Stomach smooth muscle (tissue), 2 donors: Measurements from ENCODE around the gene SOX1.

Experiments used
- H3K27ac ChIP-seq: one replicate; pipeline ENCODE4 v1.7.0; 2013; ENCODE audit warnings: mild to moderate bottlenecking, low read length, inconsistent platforms
- H3K27me3 ChIP-seq, 2 donors: one replicate each; pipeline ENCODE4 v1.7.0; 2013; ENCODE audit warnings: low read length in 2 of 2; ENCODE audit not compliant: insufficient read depth in 2 of 2, control insufficient read depth in 1 of 2
- H3K36me3 ChIP-seq, 2 donors: one replicate each; pipeline ENCODE4 v1.7.0; 2013; ENCODE audit warnings: low read length in 2 of 2; ENCODE audit not compliant: control insufficient read depth in 2 of 2, insufficient read depth in 2 of 2
- H3K4me1 ChIP-seq: one replicate; pipeline ENCODE4 v1.7.0; 2013; ENCODE audit warnings: low read length; ENCODE audit not compliant: control insufficient read depth, insufficient read depth
- H3K4me3 ChIP-seq, 2 donors: one replicate each; pipeline ENCODE4 v1.7.0; 2013; ENCODE audit warnings: low read length in 2 of 2
- H3K9ac ChIP-seq, 2 donors: one replicate each; pipeline ENCODE4 v1.7.0; 2013; ENCODE audit warnings: low read length in 2 of 2, mild to moderate bottlenecking in 1 of 2
- H3K9me3 ChIP-seq, 2 donors: one replicate each; pipeline ENCODE4 v1.7.0; 2013; ENCODE audit warnings: low read length in 2 of 2; ENCODE audit not compliant: control insufficient read depth in 2 of 2
- donor health status: healthy.
- donor health status: Pancreatic carcinoma.

SOX1 gene

GRCh38 chr13:112073245-112074138 lies 6.5 kb downstream of the SOX1 start:
- Histone ChIP-seq H3K27ac (no peak overlapping the region), H3K36me3 (no peaks in the 10 kb centered on the region), H3K9me3 (no peaks in the 10 kb centered on the region), H3K9ac (no peak overlapping the region), H3K4me1 (peaks cover 18% of the 10 kb centered on the region), H3K27me3 (peaks cover 59 to 92% of the 10 kb centered on the region in 2 donors), H3K4me3 (peak overlapping the region in 1 of 2 donors; percentile 15)

DNA sequence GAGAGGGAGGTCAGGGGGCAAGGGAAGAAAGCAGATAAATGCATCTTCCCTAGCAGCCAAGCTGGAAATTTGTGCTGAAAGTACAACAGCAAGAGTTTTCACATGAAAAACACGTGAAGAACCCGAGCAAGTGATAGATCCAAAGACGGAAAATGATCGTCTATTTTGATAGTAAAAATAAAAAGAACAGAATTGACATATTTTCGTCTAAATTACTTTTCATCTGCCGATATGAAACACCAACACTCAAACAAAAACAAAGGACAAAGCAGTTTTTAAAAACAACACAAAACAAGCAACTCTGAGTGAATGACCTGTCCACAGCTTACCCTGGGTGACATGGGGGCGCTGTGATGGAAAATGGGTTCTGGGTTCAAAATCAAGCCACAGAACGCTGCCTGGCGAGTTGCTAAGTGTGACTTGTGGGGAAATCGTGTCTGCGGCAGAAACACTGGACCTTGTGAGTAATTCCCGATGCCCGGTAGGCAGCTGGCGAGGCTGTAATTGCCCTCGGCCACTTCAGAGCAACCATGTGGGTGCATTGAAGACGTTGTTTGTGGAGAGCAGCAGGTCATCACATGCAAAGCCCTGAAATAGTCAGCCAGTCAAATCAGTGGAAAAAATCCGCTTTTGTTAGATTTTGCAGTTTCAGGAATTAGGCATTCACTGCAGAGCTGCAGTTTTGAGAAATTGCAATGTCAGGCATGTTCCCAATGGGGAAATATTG lies 7.4 kb downstream of the SOX1 start:
- no peaks in the 10 kb centered on the region for H3K36me3 ChIP-seq
- H3K4me3 ChIP-seq, result no peak overlapping the region
- peaks cover 14% of the 10 kb centered on the region for H3K4me1 ChIP-seq
- H3K9ac ChIP-seq, result no peak overlapping the region
- no peaks in the 10 kb centered on the region for H3K9me3 ChIP-seq
- H3K27me3 ChIP-seq, result peaks cover 63 to 90% of the 10 kb centered on the region in 2 donors
- H3K27ac ChIP-seq, result no peak overlapping the region

DNA sequence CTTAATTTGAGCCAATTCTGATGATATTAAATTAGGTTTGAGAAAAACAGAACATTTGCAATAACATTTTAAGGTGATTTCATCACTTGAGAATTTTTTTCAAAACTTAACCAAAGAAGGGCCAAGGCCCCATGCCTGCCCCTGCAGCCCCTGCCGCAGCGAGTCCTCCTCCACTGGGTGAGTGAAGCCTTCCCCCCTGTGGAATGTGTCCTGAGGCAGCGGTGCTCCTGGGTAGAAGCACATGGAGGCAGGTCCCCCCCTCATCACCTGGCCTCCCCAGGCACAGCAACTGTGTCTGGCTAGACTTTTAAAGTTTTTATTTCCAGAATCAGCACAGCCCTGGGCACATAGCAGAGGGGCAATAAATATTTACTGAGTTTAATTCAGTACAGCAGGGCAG lies 10.8 kb downstream of the SOX1 start:
- no peaks in the 10 kb centered on the region for H3K36me3 ChIP-seq
- H3K9me3 ChIP-seq, result peaks cover 0 to 2% of the 10 kb centered on the region in 2 donors
- peaks cover 49 to 63% of the 10 kb centered on the region in 2 donors for H3K27me3 ChIP-seq
- no peak overlapping the region for H3K9ac ChIP-seq
- H3K4me3 ChIP-seq, result no peak overlapping the region
- H3K27ac ChIP-seq, result no peak overlapping the region
- peaks cover 10% of the 10 kb centered on the region for H3K4me1 ChIP-seq

DNA sequence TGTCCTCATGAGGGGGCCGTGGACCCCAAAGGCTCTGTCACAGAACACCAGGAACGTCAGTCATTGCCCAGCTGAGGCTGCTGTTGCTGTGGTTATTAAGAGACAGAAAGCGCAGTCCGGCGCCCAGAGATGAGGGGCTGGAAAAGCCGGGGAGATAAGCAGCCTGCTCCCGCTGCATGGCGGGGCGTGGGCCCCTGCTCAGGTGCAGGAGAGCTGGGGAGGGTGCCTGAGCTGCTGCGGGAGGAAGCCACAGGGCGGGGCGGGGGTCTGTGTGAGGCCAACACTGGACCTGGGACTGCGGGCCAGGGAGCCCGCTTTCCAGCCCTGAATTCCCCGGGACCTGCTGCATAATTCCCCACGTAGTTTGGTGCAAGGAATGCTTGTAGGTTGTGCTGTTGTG lies 11.3 kb downstream of the SOX1 start:
- Histone ChIP-seq H3K36me3 (no peaks in the 10 kb centered on the region), H3K4me1 (peaks cover 6% of the 10 kb centered on the region), H3K27ac (no peak overlapping the region), H3K9ac (no peak overlapping the region), H3K9me3 (peaks cover 2% of the 10 kb centered on the region in 2 donors), H3K4me3 (no peak overlapping the region), H3K27me3 (peaks cover 49 to 58% of the 10 kb centered on the region in 2 donors)

DNA sequence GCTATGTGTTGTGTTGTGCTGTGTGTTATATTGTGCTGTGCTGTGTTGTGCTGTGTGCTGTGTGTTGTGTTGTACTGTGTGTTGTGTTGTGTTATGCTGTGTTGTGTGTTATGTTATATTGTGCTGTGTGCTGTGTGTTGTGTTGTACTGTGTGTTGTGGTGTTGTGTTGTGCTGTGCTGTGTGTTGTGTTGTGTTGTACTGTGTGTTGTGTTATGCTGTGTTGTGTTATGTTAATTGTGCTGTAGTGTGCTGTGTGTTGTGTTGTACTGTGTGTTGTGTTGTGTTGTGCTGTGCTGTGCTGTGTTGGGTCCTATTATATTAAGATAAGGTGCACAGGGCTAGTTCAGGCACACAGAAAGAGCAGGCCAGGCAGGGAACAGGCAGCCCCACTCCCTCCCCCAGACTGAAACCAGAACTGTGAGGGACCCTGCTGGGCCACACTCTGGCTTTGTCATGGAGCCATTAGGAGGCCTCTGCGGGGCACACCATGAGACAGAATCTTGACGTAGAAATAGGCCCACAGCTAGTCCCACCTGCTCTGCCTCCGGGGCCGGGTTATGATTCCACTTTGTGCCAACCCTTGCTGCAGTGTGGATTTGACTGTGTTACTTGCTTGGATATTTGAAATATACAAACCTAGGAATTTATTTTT lies 12.1 kb downstream of the SOX1 start:
- peaks cover 44 to 51% of the 10 kb centered on the region in 2 donors for H3K27me3 ChIP-seq
- no peak overlapping the region for H3K4me3 ChIP-seq
- no peaks in the 10 kb centered on the region for H3K36me3 ChIP-seq
- peaks cover 4 to 7% of the 10 kb centered on the region in 2 donors for H3K9me3 ChIP-seq
- H3K4me1 ChIP-seq, result no peaks in the 10 kb centered on the region
- H3K27ac ChIP-seq, result no peak overlapping the region
- H3K9ac ChIP-seq, result no peak overlapping the region

DNA sequence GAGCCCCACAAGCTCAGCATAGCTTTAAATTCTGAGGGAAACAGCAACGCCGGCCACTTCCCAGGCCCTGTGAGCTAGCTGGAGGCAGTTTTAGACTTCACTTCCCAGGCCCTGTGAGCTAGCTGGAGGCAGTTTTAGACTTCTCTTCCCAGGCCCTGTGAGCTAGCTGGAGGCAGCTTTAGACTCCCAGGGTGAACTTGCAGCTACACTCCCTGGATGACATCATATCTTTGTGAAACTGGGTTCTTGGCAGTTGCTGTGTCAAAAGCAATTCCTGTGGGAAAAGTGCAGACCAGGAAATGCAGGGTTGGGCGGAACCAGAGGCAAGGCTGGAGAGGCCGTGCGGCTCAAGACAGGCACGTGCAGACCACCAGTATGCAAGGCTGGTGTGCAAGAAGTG lies 12.7 kb downstream of the SOX1 start:
- Histone ChIP-seq H3K27ac (no peak overlapping the region), H3K27me3 (peaks cover 37 to 44% of the 10 kb centered on the region in 2 donors), H3K9ac (no peak overlapping the region), H3K4me1 (no peaks in the 10 kb centered on the region), H3K36me3 (no peaks in the 10 kb centered on the region), H3K9me3 (peaks cover 10% of the 10 kb centered on the region in 2 donors), H3K4me3 (no peak overlapping the region)

GRCh38 chr13:112083971-112084370 lies 17.0 kb downstream of the SOX1 start:
- no peak overlapping the region for H3K9ac ChIP-seq
- H3K27me3 ChIP-seq, result peaks cover 11 to 25% of the 10 kb centered on the region in 2 donors
- H3K27ac ChIP-seq, result no peak overlapping the region
- H3K4me3 ChIP-seq, result no peak overlapping the region
- no peaks in the 10 kb centered on the region for H3K4me1 ChIP-seq
- peaks cover 10 to 15% of the 10 kb centered on the region in 2 donors for H3K9me3 ChIP-seq
- no peaks in the 10 kb centered on the region for H3K36me3 ChIP-seq

- H3K27ac ChIP-seq, result no peak overlapping the region
- peaks cover 4 to 13% of the 10 kb centered on the region in 2 donors for H3K27me3 ChIP-seq
Observed at GRCh38 chr13:112092453-112092852, 25.5 kb downstream of the SOX1 start.

DNA sequence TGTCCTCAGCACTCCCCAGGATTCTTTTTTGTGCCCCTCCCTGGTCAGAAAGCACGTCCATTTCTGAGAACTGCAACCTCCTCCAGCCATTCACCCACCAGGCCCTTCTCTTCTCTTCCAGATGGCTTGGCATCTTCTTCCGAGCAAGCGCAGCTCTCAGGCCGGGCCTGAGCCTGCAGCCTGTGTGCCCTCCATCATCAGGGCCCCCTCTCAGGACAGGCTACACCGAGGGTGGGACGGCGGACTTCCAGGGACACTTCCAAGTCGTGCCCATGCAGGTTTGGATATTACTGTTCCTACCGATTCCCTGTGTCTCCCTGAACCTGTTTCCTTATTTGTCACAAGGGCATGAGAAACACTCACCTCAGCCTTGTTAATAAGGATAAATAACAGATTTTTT lies 28.4 kb downstream of the SOX1 start:
- Histone ChIP-seq H3K4me1 (no peaks in the 10 kb centered on the region), H3K9me3 (no peaks in the 10 kb centered on the region), H3K27ac (no peak overlapping the region), H3K4me3 (no peak overlapping the region), H3K36me3 (no peaks in the 10 kb centered on the region), H3K9ac (no peak overlapping the region), H3K27me3 (peaks cover 2 to 12% of the 10 kb centered on the region in 2 donors)

More at GRCh38 chr13:112092453-112092852, 25.5 kb downstream of the SOX1 start:
- Histone ChIP-seq H3K4me3 (no peak overlapping the region), H3K9ac (no peak overlapping the region), H3K9me3 (no peaks in the 10 kb centered on the region), H3K36me3 (no peaks in the 10 kb centered on the region), H3K4me1 (no peaks in the 10 kb centered on the region)

GRCh38 chr13:112096959-112097358 lies 30.0 kb downstream of the SOX1 start:
- Histone ChIP-seq H3K27ac (no peak overlapping the region), H3K4me1 (no peaks in the 10 kb centered on the region), H3K9me3 (no peaks in the 10 kb centered on the region), H3K9ac (no peak overlapping the region), H3K4me3 (no peak overlapping the region), H3K27me3 (peaks cover 11 to 21% of the 10 kb centered on the region in 2 donors), H3K36me3 (no peaks in the 10 kb centered on the region)
